SH-SY5Y (cell line): Measurements from ENCODE around the gene PDE9A.

Experiments
- GATA2 ChIP-seq: IDR thresholded peaks from 2 replicates; pipeline ENCODE4 v1.6.1; 2011; ENCODE audit warnings: mild to moderate bottlenecking, low read depth, low read length
- GATA3 ChIP-seq: IDR thresholded peaks from 2 replicates; pipeline ENCODE4 v1.6.1; 2011; ENCODE audit warnings: low read depth, mild to moderate bottlenecking, low read length, moderate library complexity

Gene PDE9A

GRCh38 chr21:42775891-42776290 lies 122.5 kb downstream of the PDE9A start:
- no peak for TF ChIP-seq GATA3
- no peak for TF ChIP-seq GATA2

GRCh38 chr21:42777064-42777756 lies 123.8 kb downstream of the PDE9A start:
- TF ChIP-seq GATA2 = no peak

- TF ChIP-seq GATA2 (no peak), GATA3 (no peak)
These were observed 124.4 kb downstream of the PDE9A start for GRCh38 chr21:42777757-42778344.

GRCh38 chr21:42779431-42779861 lies 126.0 kb downstream of the PDE9A start:
- no peak for TF ChIP-seq GATA3
- TF ChIP-seq GATA2 = no peak

GRCh38 chr21:42780617-42781016 lies 127.2 kb downstream of the PDE9A start:
- no peak for TF ChIP-seq GATA2

- no peak; the same call in 1 of the 2 replicates for TF ChIP-seq GATA3
- peak; percentile 97 for TF ChIP-seq GATA2
These were observed 127.9 kb downstream of the PDE9A start for GRCh38 chr21:42781150-42781970.

- no peak for TF ChIP-seq GATA2
- no peak for TF ChIP-seq GATA3
These were observed 128.7 kb downstream of the PDE9A start for GRCh38 chr21:42781971-42782722.

GRCh38 chr21:42782723-42783242 lies 129.4 kb downstream of the PDE9A start:
- TF ChIP-seq GATA2 = no peak
- no peak for TF ChIP-seq GATA3

GRCh38 chr21:42784276-42784675 lies 130.9 kb downstream of the PDE9A start:
- TF ChIP-seq GATA2 = no peak
- TF ChIP-seq GATA3 = no peak

GRCh38 chr21:42784896-42785451 lies 131.6 kb downstream of the PDE9A start:
- TF ChIP-seq GATA3 (no peak), GATA2 (no peak)

- no peak for TF ChIP-seq GATA2
- TF ChIP-seq GATA3 = no peak
These were observed 132.4 kb downstream of the PDE9A start for GRCh38 chr21:42785666-42786427.

- TF ChIP-seq GATA2 (no peak), GATA3 (no peak)
These were observed 133.5 kb downstream of the PDE9A start for GRCh38 chr21:42786884-42787283.

- TF ChIP-seq GATA2 (no peak), GATA3 (no peak)
These were observed 134.2 kb downstream of the PDE9A start for GRCh38 chr21:42787613-42788012.
